Measurements from ENCODE around the gene ABCA9. TPM values are rescaled to one million over a fixed set of nuclear protein-coding genes. Genes with fewer than 3 reads are reported as not detected.

Gene ABCA9
- total and polyA plus RNA-seq, 2 of the 13 experiments (the other 11 are each of a cell fraction or from before 2014, with no cell fraction given) = 0.04 TPM; not detected in 1

- TF ChIP-seq MNT (IDR thresholded peaks at IDR 0.05) (no peak), ETS1 (CRISPR knock-in tag; IDR thresholded peaks at IDR 0.05) (no peak), ZHX2 (IDR thresholded peaks at IDR 0.05; ENCODE audit: low read depth) (no peak), ZHX2 (CRISPR knock-in tag; IDR thresholded peaks at IDR 0.05; ENCODE audit: borderline replicate concordance) (no peak), ZNF383 (CRISPR knock-in tag; IDR thresholded peaks at IDR 0.05; ENCODE audit: borderline replicate concordance) (no peak), MED8 (CRISPR knock-in tag; IDR thresholded peaks at IDR 0.05; ENCODE audit: insufficient replicate concordance) (no peak), ZNF431 (CRISPR knock-in tag; IDR thresholded peaks at IDR 0.05; ENCODE audit: borderline replicate concordance, low read depth) (no peak), HNF4A (CRISPR knock-in tag; IDR thresholded peaks at IDR 0.05) (no peak), ARID3A (IDR thresholded peaks at IDR 0.05; ENCODE audit: low read depth, low read length) (peak; percentile 24; the same call in 1 of the 2 replicates), ATF5 (CRISPR knock-in tag; IDR thresholded peaks at IDR 0.05; ENCODE audit: low read depth) (no peak), SNRNP70 (IDR thresholded peaks at IDR 0.05; ENCODE audit: low read depth, low read length) (no peak), SOX5 (CRISPR knock-in tag; IDR thresholded peaks at IDR 0.05; ENCODE audit: borderline replicate concordance) (peak; percentile 10; the same call in 1 of the 2 replicates), SUZ12 (IDR thresholded peaks at IDR 0.05; ENCODE audit: low read depth, low read length) (no peak), GLMP (CRISPR knock-in tag; IDR thresholded peaks at IDR 0.05; ENCODE audit: borderline replicate concordance) (no peak), ZNF205 (CRISPR knock-in tag; IDR thresholded peaks at IDR 0.05) (no peak), SETDB1 (CRISPR knock-in tag; IDR thresholded peaks at IDR 0.05; ENCODE audit: borderline replicate concordance) (no peak), SCMH1 (CRISPR knock-in tag; IDR thresholded peaks at IDR 0.05; ENCODE audit: borderline replicate concordance) (no peak)
Observed at GRCh38 chr17:69018022-69018615, 42.6 kb downstream of the ABCA9 start (continued).
